Measurements from ENCODE around the gene SLC9C2.

Gene SLC9C2

GRCh38 chr1:173451981-173452380 lies 150.9 kb downstream of the SLC9C2 start:
- no peak for DNase-seq (ENCODE audit: low read depth)
